Measurements from ENCODE around the gene CELF2. TPM values are rescaled to one million over a fixed set of nuclear protein-coding genes. Genes with fewer than 3 reads are reported as not detected.

Gene CELF2
- total RNA-seq, 1 experiment from 2014 or later, result not detected

DNA sequence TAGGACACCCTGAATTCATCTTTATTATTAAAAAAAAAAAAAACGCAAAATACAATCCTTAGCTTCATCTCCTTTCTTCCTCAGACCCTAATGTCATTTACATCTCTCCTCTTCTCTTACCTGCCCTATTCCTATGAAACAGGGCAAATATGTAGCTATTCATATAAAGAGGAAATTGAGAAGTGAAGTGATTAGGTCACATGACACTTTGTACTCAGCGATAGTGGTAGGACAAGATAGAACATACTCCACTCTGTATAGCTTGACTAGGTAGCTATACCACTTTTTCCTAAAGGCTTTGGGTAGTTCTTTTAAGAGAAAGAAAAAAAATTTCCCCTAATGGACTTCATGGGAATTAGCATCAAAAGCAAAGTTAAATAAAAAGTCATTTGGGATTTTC is 6.2 kb upstream of the CELF2 start:
- no peaks in the 10 kb centered on the region for H3K36me3 ChIP-seq (ENCODE audit: insufficient read depth, low read length, poor library complexity, severe bottlenecking)
- ChIA-PET CTCF (no interaction called here), POLR2A (ENCODE audit: low non-redundant PET) (no interaction called here)
- no peaks in the 10 kb centered on the region for H3K4me1 ChIP-seq (ENCODE audit: insufficient read depth, low read length, poor library complexity, severe bottlenecking)
- BruUV-seq (replicated peaks), result no TSS peak
- H3K9me3 ChIP-seq (ENCODE audit: low read depth, low read length, poor library complexity, severe bottlenecking), result no peaks in the 10 kb centered on the region
- DNase-seq (ENCODE audit: low spot score), result no peak
- H3K4me3 ChIP-seq (ENCODE audit: low read depth, low read length, poor library complexity, severe bottlenecking), result no peak overlapping the region
- peaks cover 99% of the 10 kb centered on the region for H3K27me3 ChIP-seq (replicated peaks; ENCODE audit: insufficient read depth, low read depth, low read length, poor library complexity)
- no peak overlapping the region for H3K27ac ChIP-seq (ENCODE audit: low read depth, low read length, poor library complexity, severe bottlenecking)
- TF ChIP-seq EZH2 (IDR thresholded peaks at IDR 0.05; ENCODE audit: borderline replicate concordance, low read depth, low read length, poor library complexity, severe bottlenecking) (no peak), CTCF (conservative IDR thresholded peaks at IDR 0.05; ENCODE audit: low read depth, low read length) (no peak)
- intact Hi-C loops (cut with micrococcal nuclease; ENCODE audit: unreplicated experiment), result no loop called here

- Histone ChIP-seq H3K27ac (ENCODE audit: low read depth, low read length, poor library complexity, severe bottlenecking) (no peak overlapping the region), H3K4me1 (ENCODE audit: insufficient read depth, low read length, poor library complexity, severe bottlenecking) (no peaks in the 10 kb centered on the region), H3K4me3 (ENCODE audit: low read depth, low read length, poor library complexity, severe bottlenecking) (no peak overlapping the region), H3K36me3 (ENCODE audit: insufficient read depth, low read length, poor library complexity, severe bottlenecking) (no peaks in the 10 kb centered on the region), H3K27me3 (replicated peaks; ENCODE audit: insufficient read depth, low read depth, low read length, poor library complexity) (peaks cover 99% of the 10 kb centered on the region), H3K9me3 (ENCODE audit: low read depth, low read length, poor library complexity, severe bottlenecking) (no peaks in the 10 kb centered on the region)
- ChIA-PET CTCF (no interaction called here), POLR2A (ENCODE audit: low non-redundant PET) (no interaction called here)
- no peak for DNase-seq (ENCODE audit: low spot score)
- no TSS peak for BruUV-seq (replicated peaks)
- no peak for TF ChIP-seq CTCF (conservative IDR thresholded peaks at IDR 0.05; ENCODE audit: low read depth, low read length)
- no peak for TF ChIP-seq EZH2 (IDR thresholded peaks at IDR 0.05; ENCODE audit: borderline replicate concordance, low read depth, low read length, poor library complexity, severe bottlenecking)
- intact Hi-C loops (cut with micrococcal nuclease; ENCODE audit: unreplicated experiment), result no loop called here
These were observed 5.7 kb upstream of the CELF2 start for GRCh38 chr10:11011984-11012383.

DNA sequence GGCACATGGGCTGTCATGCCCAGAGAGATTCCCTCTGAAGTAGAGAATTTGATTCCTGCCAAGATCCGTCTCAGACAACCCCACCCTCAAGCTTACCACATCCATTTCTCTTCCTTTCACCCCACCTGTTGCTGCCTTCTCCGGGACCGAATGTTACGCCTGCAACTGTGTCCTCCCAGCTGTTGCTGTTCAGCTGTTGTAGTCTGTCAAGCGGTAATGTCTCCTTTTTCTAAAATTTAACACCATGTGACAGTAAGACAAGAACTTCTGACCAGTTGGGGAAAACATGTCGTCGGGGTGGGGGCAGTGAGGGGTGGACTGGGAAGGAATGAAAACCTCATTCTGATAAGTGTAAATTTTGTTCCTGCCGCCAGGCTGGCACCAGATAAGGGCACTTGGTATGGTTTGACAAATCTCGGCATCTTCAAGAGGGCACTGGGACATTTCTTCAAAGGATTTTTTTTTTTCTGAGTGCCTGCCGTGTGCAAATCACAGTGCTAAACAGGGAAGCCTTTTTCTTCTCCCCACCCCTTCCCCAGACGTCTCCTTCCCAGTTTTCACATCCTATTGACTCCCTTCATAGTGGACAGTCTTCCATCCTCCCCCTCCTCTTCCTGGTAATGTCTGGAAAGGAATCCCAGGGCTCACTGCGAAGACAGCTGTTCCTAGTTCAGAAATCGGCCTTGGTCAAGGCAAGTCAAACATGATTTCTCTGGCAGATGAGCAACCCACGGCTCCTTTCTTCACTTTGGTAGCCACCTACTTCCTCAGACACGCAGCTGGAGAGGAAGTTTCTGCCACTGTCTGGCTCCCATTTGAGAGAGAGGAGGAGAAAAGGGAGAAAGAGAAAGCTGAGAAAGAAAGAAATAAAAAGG is 5.0 kb upstream of the CELF2 start:
- no peaks in the 10 kb centered on the region for H3K36me3 ChIP-seq (ENCODE audit: insufficient read depth, low read length, poor library complexity, severe bottlenecking)
- BruUV-seq (replicated peaks), result no TSS peak
- ChIA-PET POLR2A (ENCODE audit: low non-redundant PET) (no interaction called here), CTCF (no interaction called here)
- TF ChIP-seq EZH2 (IDR thresholded peaks at IDR 0.05; ENCODE audit: borderline replicate concordance, low read depth, low read length, poor library complexity, severe bottlenecking) (no peak), CTCF (conservative IDR thresholded peaks at IDR 0.05; ENCODE audit: low read depth, low read length) (no peak)
- DNase-seq (ENCODE audit: low spot score), result no peak
- H3K4me1 ChIP-seq (ENCODE audit: insufficient read depth, low read length, poor library complexity, severe bottlenecking), result no peaks in the 10 kb centered on the region
- H3K27me3 ChIP-seq (replicated peaks; ENCODE audit: insufficient read depth, low read depth, low read length, poor library complexity), result peaks cover 99% of the 10 kb centered on the region
- no peaks in the 10 kb centered on the region for H3K9me3 ChIP-seq (ENCODE audit: low read depth, low read length, poor library complexity, severe bottlenecking)
- intact Hi-C loops (cut with micrococcal nuclease; ENCODE audit: unreplicated experiment), result no loop called here
- no peak overlapping the region for H3K4me3 ChIP-seq (ENCODE audit: low read depth, low read length, poor library complexity, severe bottlenecking)
- no peak overlapping the region for H3K27ac ChIP-seq (ENCODE audit: low read depth, low read length, poor library complexity, severe bottlenecking)
